Measurements from ENCODE around the gene ISX.

Gene ISX

GRCh38 chr22:35114131-35114980 lies 48.4 kb downstream of the ISX start:
- DNase-seq: no peak

GRCh38 chr22:35115515-35115914 lies 49.6 kb downstream of the ISX start:
- DNase-seq: no peak

- no peak for DNase-seq
These were observed 50.3 kb downstream of the ISX start for GRCh38 chr22:35116269-35116668.

GRCh38 chr22:35116817-35117216 lies 50.9 kb downstream of the ISX start:
- no peak for DNase-seq

GRCh38 chr22:35119494-35119893 lies 53.5 kb downstream of the ISX start:
- no peak for DNase-seq

GRCh38 chr22:35124691-35125219 lies 58.8 kb downstream of the ISX start:
- DNase-seq: no peak

- no peak for DNase-seq
These were observed 61.0 kb downstream of the ISX start for GRCh38 chr22:35126993-35127392.

GRCh38 chr22:35128637-35129036 lies 62.7 kb downstream of the ISX start:
- no peak for DNase-seq

GRCh38 chr22:35131525-35132000 lies 65.6 kb downstream of the ISX start:
- no peak for DNase-seq

- no peak for DNase-seq
These were observed 66.6 kb downstream of the ISX start for GRCh38 chr22:35132568-35132967.

- no peak for DNase-seq
These were observed 67.9 kb downstream of the ISX start for GRCh38 chr22:35133702-35134380.

GRCh38 chr22:35134637-35135036 lies 68.7 kb downstream of the ISX start:
- no peak for DNase-seq

GRCh38 chr22:35135165-35135564 lies 69.2 kb downstream of the ISX start:
- no peak for DNase-seq
